HCT116 (cell line): Measurements from ENCODE around the gene KRTAP29-1. TPM values are rescaled to one million over a fixed set of nuclear protein-coding genes. Genes with fewer than 3 reads are reported as not detected.

ENCODE experiments used
- ATAC-seq: fragments of 200-7000 bp; cut with Tn5 transposase; 2 replicates; pipeline ENCODE4 v1.9.1; 2020; ENCODE audit warnings: mild to moderate bottlenecking, moderate library complexity
- BruUV-seq: library from RNA; stranded (reverse); fragments of 400-500 nt; replicated peaks from 2 replicates; lab custom pipeline; 2021; lab: Mats Ljungman, UMichigan
- CTCF ChIA-PET: fragments of 300-600 bp; sonication (Branson Sonifier 250); formaldehyde crosslinking; loops from one replicate; lab custom pipeline; 2021; ENCODE audit warnings: antibody characterized with exemption; lab: Charles Lee
- POLR2A ChIA-PET: fragments of 300-600, 350-600 bp; sonication (Branson Sonifier 250); formaldehyde crosslinking; loops from one replicate; lab custom pipeline; 2021; ENCODE audit warnings: antibody characterized with exemption; lab: Charles Lee
- RAD21 ChIA-PET, 2 experiments: fragments of 300-600 bp; sonication (Branson Sonifier 250); formaldehyde crosslinking; loops; one replicate each; lab custom pipeline; 2023; ENCODE audit warnings: low total read pairs in 2 of 2; ENCODE audit not compliant: uncharacterized antibody in 2 of 2, unreplicated experiment in 2 of 2, low non-redundant PET in 1 of 2; lab: Charles Lee
- DNase-seq: peaks from one replicate; pipeline ENCODE4 v3.0.0-alpha.2; 2010; ENCODE audit warnings: low read depth, low spot score
- H2AFZ ChIP-seq: fragments of 200-600 bp; shearing (Covaris generic), sonication (generic); 2 replicates; pipeline ENCODE4 v1.6.1; 2017; ENCODE audit warnings: low read depth, mixed run types, mixed read lengths, antibody characterized with exemption, low read length; ENCODE audit not compliant: poor library complexity, severe bottlenecking
- H3K27ac ChIP-seq: 2 replicates; pipeline ENCODE4 v1.5.1; 2012; ENCODE audit warnings: low read depth, low read length
- H3K27me3 ChIP-seq: fragments of 200-600 bp; sonication (generic); 2 replicates; pipeline ENCODE4 v1.6.1; 2016; ENCODE audit warnings: mixed run types, low read length, mixed read lengths; ENCODE audit not compliant: insufficient read depth
- H3K36me3 ChIP-seq, 2 experiments: fragments of 200-500 bp in 1 of 2; fragments of 200-600 bp in 1 of 2; sonication (Bioruptor generic) in 1 of 2; sonication (generic) in 1 of 2; 2 replicates each; pipeline versions ENCODE4 v1.5.1 to v1.6.1; 2014 to 2016; ENCODE audit warnings: low read length in 2 of 2, inconsistent platforms in 1 of 2, mixed read lengths in 1 of 2, mixed run types in 1 of 2; ENCODE audit not compliant: insufficient read depth in 2 of 2, control insufficient read depth in 1 of 2
- H3K4me1 ChIP-seq, 2 experiments: fragments of 200-600 bp in 1 of 2; sonication (generic) in 1 of 2; 2 replicates each; pipeline versions ENCODE4 v1.5.1 to v1.6.1; 2012 to 2017; ENCODE audit warnings: low read length in 2 of 2, inconsistent platforms in 1 of 2, mild to moderate bottlenecking in 1 of 2, mixed read lengths in 1 of 2, mixed run types in 1 of 2, moderate library complexity in 1 of 2; ENCODE audit not compliant: insufficient read depth in 2 of 2, control insufficient read depth in 1 of 2
- H3K4me2 ChIP-seq: fragments of 200-600 bp; sonication (generic); 2 replicates; pipeline ENCODE4 v1.6.1; 2017; ENCODE audit warnings: mixed run types, low read length, mixed read lengths
- H3K4me3 ChIP-seq, 2 experiments: fragments of 200-600 bp in 1 of 2; sonication (generic) in 1 of 2; replicated peaks in 1 of 2; 2 replicates each; pipeline ENCODE4 v1.5.1; 2011 to 2016; ENCODE audit warnings: low read length in 2 of 2, control low read depth in 1 of 2, low read depth in 1 of 2, mild to moderate bottlenecking in 1 of 2, mixed read lengths in 1 of 2, mixed run types in 1 of 2
- H3K79me2 ChIP-seq: fragments of 200-600 bp; sonication (generic); 2 replicates; pipeline ENCODE4 v1.6.1; 2017; ENCODE audit warnings: mild to moderate bottlenecking, mixed run types, low read length, moderate library complexity, mixed read lengths; ENCODE audit not compliant: insufficient read depth
- H3K9ac ChIP-seq: fragments of 200-600 bp; sonication (generic); 2 replicates; pipeline ENCODE4 v1.6.1; 2016; ENCODE audit warnings: low read length, mixed read lengths
- H3K9me2 ChIP-seq: fragments of 200-600 bp; sonication (generic), shearing (Covaris generic); 2 replicates; pipeline ENCODE4 v1.6.1; 2017; ENCODE audit warnings: mixed run types, mild to moderate bottlenecking, moderate library complexity; ENCODE audit not compliant: insufficient read depth
- H3K9me3 ChIP-seq, 2 experiments: fragments of 200-500 bp in 1 of 2; fragments of 200-600 bp in 1 of 2; sonication (Bioruptor generic) in 1 of 2; sonication (generic) in 1 of 2; 2 replicates each; pipeline ENCODE4 v1.6.1; 2014 to 2017; ENCODE audit warnings: low read length in 2 of 2, mixed read lengths in 2 of 2, inconsistent platforms in 1 of 2, low read depth in 1 of 2, mild to moderate bottlenecking in 1 of 2, mixed run types in 1 of 2, moderate library complexity in 1 of 2; ENCODE audit not compliant: control insufficient read depth in 1 of 2, insufficient read depth in 1 of 2
- H4K20me1 ChIP-seq: fragments of 200-600 bp; sonication (generic), shearing (Covaris generic); 2 replicates; pipeline ENCODE4 v1.6.1; 2017; ENCODE audit warnings: mixed run types, mild to moderate bottlenecking, moderate library complexity; ENCODE audit not compliant: insufficient read depth
- CBX3 ChIP-seq: IDR thresholded peaks from 2 replicates; pipeline ENCODE4 v1.6.1; 2012; ENCODE audit warnings: low read depth
- CEBPB ChIP-seq: IDR thresholded peaks from 2 replicates; pipeline ENCODE4 v1.6.1; 2012; ENCODE audit warnings: low read depth
- EGR1 ChIP-seq: IDR thresholded peaks from 2 replicates; pipeline ENCODE4 v1.6.1; 2012; ENCODE audit warnings: low read depth
- EZH2phosphoT487 ChIP-seq: fragments of 200-600 bp; IDR thresholded peaks from 2 replicates; pipeline ENCODE4 v1.6.1; 2018; ENCODE audit warnings: antibody characterized with exemption, borderline replicate concordance
- JUND ChIP-seq: IDR thresholded peaks from 2 replicates; pipeline ENCODE4 v1.6.1; 2012
- POLR2A ChIP-seq: IDR thresholded peaks from 2 replicates; pipeline ENCODE4 v1.7.0; 2011; ENCODE audit warnings: borderline replicate concordance; ENCODE audit not compliant: insufficient read depth, insufficient read length; ENCODE audit errors: extremely low read depth
- RAD21 ChIP-seq: IDR thresholded peaks from 2 replicates; pipeline ENCODE4 v1.6.1; 2012; ENCODE audit warnings: low read depth, mild to moderate bottlenecking
- SIN3A ChIP-seq: IDR thresholded peaks from 2 replicates; pipeline ENCODE4 v1.6.1; 2012; ENCODE audit warnings: low read depth
- SP1 ChIP-seq: IDR thresholded peaks from 2 replicates; pipeline ENCODE4 v1.6.1; 2012; ENCODE audit warnings: low read depth
- SRF ChIP-seq: IDR thresholded peaks from 2 replicates; pipeline ENCODE4 v1.6.1; 2012; ENCODE audit warnings: low read depth
- ZNF274 ChIP-seq: fragments of 200-500 bp; sonication (Bioruptor generic); IDR thresholded peaks from 2 replicates; pipeline ENCODE4 v1.6.1; 2014; ENCODE audit warnings: mild to moderate bottlenecking, low read depth, low read length, inconsistent platforms
- intact Hi-C: fragments of 100-400 bp; cut with micrococcal nuclease; formaldehyde crosslinking; loops from 2 replicates; pipeline ENCODE4 v1.10.0; 2022
- total RNA-seq: library from RNA; stranded (reverse); gene quantifications from one replicate; pipeline ENCODE4 v1.2.1, GENCODE V29; 2021; ENCODE audit not compliant: unreplicated experiment
- TF ChIP-seq, protein P1 (sequence below): IDR thresholded peaks from 2 replicates; pipeline ENCODE4 v1.6.1; 2012; ENCODE audit warnings: low read depth

Gene KRTAP29-1
- total RNA-seq, 1 experiment from 2014 or later = 0.22 TPM

GRCh38 chr17:41254861-41255260 is 47.8 kb downstream of the KRTAP29-1 start:
- no peak for DNase-seq
- Histone ChIP-seq H3K9me3 (no peaks in the 10 kb centered on the region), H3K4me1 (no peaks in the 10 kb centered on the region), H3K27ac (no peak overlapping the region), H3K9me2 (no peaks in the 10 kb centered on the region), H3K79me2 (no peaks in the 10 kb centered on the region), H4K20me1 (no peaks in the 10 kb centered on the region), H3K9ac (no peak overlapping the region), H3K4me3 (no peak overlapping the region), H3K36me3 (no peaks in the 10 kb centered on the region), H3K27me3 (no peaks in the 10 kb centered on the region), H2AFZ (no peak overlapping the region), H3K4me2 (no peak overlapping the region)
- BruUV-seq = no TSS peak
- TF ChIP-seq CEBPB (no peak), SRF (no peak), JUND (no peak), CBX3 (no peak), ZNF274 (no peak), SIN3A (no peak), RAD21 (no peak), POLR2A (no peak), EZH2phosphoT487 (no peak), SP1 (no peak), EGR1 (no peak)
- TF ChIP-seq, protein P1, sequence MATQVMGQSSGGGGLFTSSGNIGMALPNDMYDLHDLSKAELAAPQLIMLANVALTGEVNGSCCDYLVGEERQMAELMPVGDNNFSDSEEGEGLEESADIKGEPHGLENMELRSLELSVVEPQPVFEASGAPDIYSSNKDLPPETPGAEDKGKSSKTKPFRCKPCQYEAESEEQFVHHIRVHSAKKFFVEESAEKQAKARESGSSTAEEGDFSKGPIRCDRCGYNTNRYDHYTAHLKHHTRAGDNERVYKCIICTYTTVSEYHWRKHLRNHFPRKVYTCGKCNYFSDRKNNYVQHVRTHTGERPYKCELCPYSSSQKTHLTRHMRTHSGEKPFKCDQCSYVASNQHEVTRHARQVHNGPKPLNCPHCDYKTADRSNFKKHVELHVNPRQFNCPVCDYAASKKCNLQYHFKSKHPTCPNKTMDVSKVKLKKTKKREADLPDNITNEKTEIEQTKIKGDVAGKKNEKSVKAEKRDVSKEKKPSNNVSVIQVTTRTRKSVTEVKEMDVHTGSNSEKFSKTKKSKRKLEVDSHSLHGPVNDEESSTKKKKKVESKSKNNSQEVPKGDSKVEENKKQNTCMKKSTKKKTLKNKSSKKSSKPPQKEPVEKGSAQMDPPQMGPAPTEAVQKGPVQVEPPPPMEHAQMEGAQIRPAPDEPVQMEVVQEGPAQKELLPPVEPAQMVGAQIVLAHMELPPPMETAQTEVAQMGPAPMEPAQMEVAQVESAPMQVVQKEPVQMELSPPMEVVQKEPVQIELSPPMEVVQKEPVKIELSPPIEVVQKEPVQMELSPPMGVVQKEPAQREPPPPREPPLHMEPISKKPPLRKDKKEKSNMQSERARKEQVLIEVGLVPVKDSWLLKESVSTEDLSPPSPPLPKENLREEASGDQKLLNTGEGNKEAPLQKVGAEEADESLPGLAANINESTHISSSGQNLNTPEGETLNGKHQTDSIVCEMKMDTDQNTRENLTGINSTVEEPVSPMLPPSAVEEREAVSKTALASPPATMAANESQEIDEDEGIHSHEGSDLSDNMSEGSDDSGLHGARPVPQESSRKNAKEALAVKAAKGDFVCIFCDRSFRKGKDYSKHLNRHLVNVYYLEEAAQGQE = no peak
- intact Hi-C loops = no loop called here
- ATAC-seq = no peak
- POLR2A ChIA-PET = no interaction called here
- CTCF ChIA-PET = no interaction called here
- RAD21 ChIA-PET = no interaction called here

Other genes starting within 250 kb of the KRTAP29-1 start
- 1.2 TPM for gene KRTAP2-2, start 247.6 kb downstream of the KRTAP29-1 start, total RNA-seq
- gene KRTAP2-3, start 242.7 kb downstream of the KRTAP29-1 start, total RNA-seq = 6.3 TPM
- gene KRTAP2-4, start 237.0 kb downstream of the KRTAP29-1 start, total RNA-seq = 0.76 TPM
- gene KRTAP4-7, start 218.7 kb downstream of the KRTAP29-1 start, total RNA-seq = not detected
- not detected for gene KRTAP4-8, start 204.7 kb downstream of the KRTAP29-1 start, total RNA-seq
- not detected for gene KRTAP4-16, start 200.6 kb downstream of the KRTAP29-1 start, total RNA-seq
- not detected for gene KRTAP4-9, start 197.5 kb downstream of the KRTAP29-1 start, total RNA-seq
- gene KRTAP4-11, start 184.5 kb downstream of the KRTAP29-1 start, total RNA-seq = not detected
- gene KRTAP4-12, start 178.7 kb downstream of the KRTAP29-1 start, total RNA-seq = not detected
- not detected for gene KRTAP4-6, start 162.3 kb downstream of the KRTAP29-1 start, total RNA-seq
- gene KRTAP4-5, start 153.0 kb downstream of the KRTAP29-1 start, total RNA-seq = not detected
- gene KRTAP4-4, start 142.1 kb downstream of the KRTAP29-1 start, total RNA-seq = not detected
- not detected for gene KRTAP4-3, start 134.6 kb downstream of the KRTAP29-1 start, total RNA-seq
- gene KRTAP4-2, start 124.6 kb downstream of the KRTAP29-1 start, total RNA-seq = not detected
- not detected for gene KRTAP4-1, start 117.9 kb downstream of the KRTAP29-1 start, total RNA-seq
- not detected for gene KRTAP9-1, start 113.0 kb downstream of the KRTAP29-1 start, total RNA-seq
- not detected for gene KRTAP9-2, start 76.2 kb downstream of the KRTAP29-1 start, total RNA-seq
- gene KRTAP9-3, start 70.4 kb downstream of the KRTAP29-1 start, total RNA-seq = not detected
- gene KRTAP9-8, start 64.9 kb downstream of the KRTAP29-1 start, total RNA-seq = not detected
- not detected for gene KRTAP9-4, start 53.2 kb downstream of the KRTAP29-1 start, total RNA-seq
- gene KRTAP9-9, start 47.5 kb downstream of the KRTAP29-1 start, total RNA-seq = not detected
- not detected for gene KRTAP9-6, start 37.5 kb downstream of the KRTAP29-1 start, total RNA-seq
- gene KRTAP9-7, start 27.2 kb downstream of the KRTAP29-1 start, total RNA-seq = not detected
- gene KRTAP16-1, start 6.5 kb upstream of the KRTAP29-1 start, total RNA-seq = not detected
- not detected for gene KRTAP17-1, start 12.9 kb upstream of the KRTAP29-1 start, total RNA-seq
- not detected for gene KRT33A, start 48.0 kb upstream of the KRTAP29-1 start, total RNA-seq
- gene KRT33B, start 67.0 kb upstream of the KRTAP29-1 start, total RNA-seq = not detected
- not detected for gene KRT34, start 79.5 kb upstream of the KRTAP29-1 start, total RNA-seq
- gene KRT31, start 94.8 kb upstream of the KRTAP29-1 start, total RNA-seq = not detected
- gene KRT37, start 121.7 kb upstream of the KRTAP29-1 start, total RNA-seq = not detected
- gene KRT38, start 138.1 kb upstream of the KRTAP29-1 start, total RNA-seq = not detected
- gene KRT32, start 164.5 kb upstream of the KRTAP29-1 start, total RNA-seq = 0.42 TPM
- gene KRT35, start 178.3 kb upstream of the KRTAP29-1 start, total RNA-seq = not detected
- gene KRT36, start 187.1 kb upstream of the KRTAP29-1 start, total RNA-seq = not detected
- gene KRT13, start 202.8 kb upstream of the KRTAP29-1 start, total RNA-seq = 3.7 TPM
- 37.1 TPM for gene KRT15, start 216.0 kb upstream of the KRTAP29-1 start, total RNA-seq
- 1,248 TPM for gene KRT19, start 225.5 kb upstream of the KRTAP29-1 start, total RNA-seq